Heart right ventricle (tissue), 16 donors: Measurements from ENCODE around the gene MED26. TPM values are rescaled to one million over a fixed set of nuclear protein-coding genes. Genes with fewer than 3 reads are reported as not detected.

Source experiments
- ATAC-seq, 8 donors: fragments of 200-7000 bp; cut with Tn5 transposase; one replicate each; pipeline ENCODE4 v1.9.1; 2020; ENCODE audit warnings: mild to moderate bottlenecking in 8 of 8, moderate library complexity in 8 of 8, moderate number of reproducible peaks in 1 of 8
- DNase-seq, 2 donors: peaks; one replicate each; pipeline ENCODE4 v3.0.0-alpha.2; 2020
- H3K27ac ChIP-seq, 10 donors: fragments of 200-600 bp; sonication (generic) in 2 of 10; one replicate each; pipeline versions ENCODE4 v1.5.0 to v1.8.0; 2020 to 2022; ENCODE audit warnings: mild to moderate bottlenecking in 3 of 10
- H3K27me3 ChIP-seq, 7 donors: fragments of 200-600 bp; one replicate each; pipeline ENCODE4 v1.8.0; 2021 to 2022; ENCODE audit warnings: mild to moderate bottlenecking in 2 of 7
- H3K36me3 ChIP-seq, 9 donors: fragments of 200-600 bp; sonication (generic) in 1 of 9; one replicate each; pipeline versions ENCODE4 v1.5.0 to v1.8.0; 2020 to 2022; ENCODE audit warnings: mild to moderate bottlenecking in 2 of 9
- H3K4me1 ChIP-seq, 9 donors: fragments of 200-600 bp; sonication (generic) in 1 of 9; one replicate each; pipeline versions ENCODE4 v1.5.0 to v1.8.0; 2020 to 2022; ENCODE audit warnings: mild to moderate bottlenecking in 4 of 9
- H3K4me3 ChIP-seq, 10 donors: fragments of 200-600 bp; sonication (generic) in 2 of 10; one replicate each; pipeline versions ENCODE4 v1.5.0 to v1.8.0; 2020 to 2022; ENCODE audit warnings: mild to moderate bottlenecking in 7 of 10, moderate library complexity in 2 of 10
- H3K9me3 ChIP-seq, 11 donors: fragments of 200-600 bp in 10 of 11; sonication (generic) in 2 of 11; one replicate each; pipeline versions ENCODE4 v1.5.0 to v1.8.0; 2013 to 2022; ENCODE audit warnings: mild to moderate bottlenecking in 2 of 11, control low read depth in 1 of 11, moderate library complexity in 1 of 11
- WGBS, 2 donors: extraction: QIAGEN DNeasy Blood & Tissue Kit; methylation state at CpG; one replicate each; pipeline ENCODE4 v1.1.7; 2013; ENCODE audit warnings: inconsistent platforms in 1 of 2; 5-methylcytosine and 5-hydroxymethylcytosine counted together
- intact Hi-C, 10 donors: fragments of 100-400 bp; cut with DNase I; formaldehyde crosslinking; loops; one replicate each; pipeline versions ENCODE4 v1.11.1 to v1.14.2; 2022
- polyA plus RNA-seq, 2 donors: library from polyadenylated mRNA; stranded (reverse); fragments of 200-250 nt; gene quantifications; one replicate each; pipeline ENCODE4 v1.2.3, GENCODE V29; 2013
- total RNA-seq, 10 donors: library from RNA; stranded (reverse); fragmentation: NEBNext Ultra II Directional in 3 of 10; extraction: Animal tissue kit (Norgen Biotek cat#: 25700) in 3 of 10; gene quantifications; one replicate each; pipeline versions ENCODE4 v1.2.1 to v1.2.4, GENCODE V29; 2021 to 2023
- TF ChIP-seq, protein P1 (sequence below), 9 donors: fragments of 200-600 bp; sonication (generic) in 2 of 9; IDR thresholded peaks; one replicate each; pipeline versions ENCODE4 v1.5.0 to v1.8.0; 2021 to 2022; ENCODE audit warnings: antibody characterized with exemption in 9 of 9, mild to moderate bottlenecking in 5 of 9, moderate library complexity in 1 of 9
- donor health status: Arrhythmogenic right ventricular cardiomyopathy.
- donor health status: ischemic (EF 13 %, LVEDD 7.1; RV severe dilation, severe dysfunction).
- donor health status: healthy with polysubstance abuse.
- donor health status: DM: no; HTN: yes; CAD: no.
- donor health status: DM: no; HTN: no; CAD: no.
- donor health status: ischemic (EF 25% LVEDD 6.9; RV normal size, moderate dysfunction).
- donor health status: ischemic (EF 25% LVEDD 5.7; RV mildly dilated, moderate dysfunction).
- donor health status: healthy.
- donor health status: DM: yes; HTN: yes; CAD: no.
- donor health status: Ischemic cardiomyopathy.
- donor health status: ischemic (EF 35%, LVEDD 5.7; RV mildly dilated, moderate dysfunction).
- donor health status: nonischemic (EF 11% LVEDD 7.7; RV severe dilation, severe dysfunction).
- donor health status: DM: yes; HTN: yes; CAD: no.
- donor health status: PGD.
- donor health status: ischemic (EF 29% LVEDD 5.4; RV normal size, mild dysfunction).
- donor health status: nonischemic (EF 23%, LVEDD 6.1; RV moderate dilation, normal function).

The MED26 gene
- total and polyA plus RNA-seq, 12 donors = 3.3 to 6.9 (median 4.6) TPM

DNA sequence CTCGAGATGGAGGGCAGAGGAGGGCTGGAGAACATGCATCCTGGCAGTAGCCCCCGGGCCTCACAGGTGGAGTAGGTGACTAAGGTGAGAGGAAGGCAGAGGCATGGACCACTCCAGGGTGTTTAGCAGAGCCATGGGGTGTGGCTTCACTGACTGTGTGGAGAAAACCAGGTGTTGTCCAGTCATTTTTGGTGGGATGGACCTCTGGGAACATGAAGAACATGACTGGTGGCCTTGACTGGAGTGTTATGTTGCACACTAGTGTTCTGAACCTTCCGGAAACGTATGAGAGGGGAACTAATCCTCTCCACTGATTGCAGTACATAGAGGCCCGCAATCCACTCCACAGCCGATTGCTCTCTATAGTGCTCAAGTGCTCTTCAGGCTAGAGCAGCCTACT is 16.9 kb downstream of the MED26 start:
- WGBS, 2 donors = 92 to 93% methylated on average over 6 of the region's 6 CpGs
- ATAC-seq (no peak), DNase-seq (no peak)
- Histone ChIP-seq H3K27ac (peak overlapping the region in 7 of 10 donors; percentile 0 to 74 (median 63)), H3K36me3 (no peaks in the 10 kb centered on the region), H3K27me3 (no peaks in the 10 kb centered on the region), H3K4me3 (no peak overlapping the region), H3K4me1 (peaks cover 14 to 90% (median 70%) of the 10 kb centered on the region in 9 donors), H3K9me3 (no peaks in the 10 kb centered on the region)
- intact Hi-C loops = no loop called here
- TF ChIP-seq, protein P1, sequence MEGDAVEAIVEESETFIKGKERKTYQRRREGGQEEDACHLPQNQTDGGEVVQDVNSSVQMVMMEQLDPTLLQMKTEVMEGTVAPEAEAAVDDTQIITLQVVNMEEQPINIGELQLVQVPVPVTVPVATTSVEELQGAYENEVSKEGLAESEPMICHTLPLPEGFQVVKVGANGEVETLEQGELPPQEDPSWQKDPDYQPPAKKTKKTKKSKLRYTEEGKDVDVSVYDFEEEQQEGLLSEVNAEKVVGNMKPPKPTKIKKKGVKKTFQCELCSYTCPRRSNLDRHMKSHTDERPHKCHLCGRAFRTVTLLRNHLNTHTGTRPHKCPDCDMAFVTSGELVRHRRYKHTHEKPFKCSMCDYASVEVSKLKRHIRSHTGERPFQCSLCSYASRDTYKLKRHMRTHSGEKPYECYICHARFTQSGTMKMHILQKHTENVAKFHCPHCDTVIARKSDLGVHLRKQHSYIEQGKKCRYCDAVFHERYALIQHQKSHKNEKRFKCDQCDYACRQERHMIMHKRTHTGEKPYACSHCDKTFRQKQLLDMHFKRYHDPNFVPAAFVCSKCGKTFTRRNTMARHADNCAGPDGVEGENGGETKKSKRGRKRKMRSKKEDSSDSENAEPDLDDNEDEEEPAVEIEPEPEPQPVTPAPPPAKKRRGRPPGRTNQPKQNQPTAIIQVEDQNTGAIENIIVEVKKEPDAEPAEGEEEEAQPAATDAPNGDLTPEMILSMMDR (IDR thresholded peaks at IDR 0.05) = no peak

DNA sequence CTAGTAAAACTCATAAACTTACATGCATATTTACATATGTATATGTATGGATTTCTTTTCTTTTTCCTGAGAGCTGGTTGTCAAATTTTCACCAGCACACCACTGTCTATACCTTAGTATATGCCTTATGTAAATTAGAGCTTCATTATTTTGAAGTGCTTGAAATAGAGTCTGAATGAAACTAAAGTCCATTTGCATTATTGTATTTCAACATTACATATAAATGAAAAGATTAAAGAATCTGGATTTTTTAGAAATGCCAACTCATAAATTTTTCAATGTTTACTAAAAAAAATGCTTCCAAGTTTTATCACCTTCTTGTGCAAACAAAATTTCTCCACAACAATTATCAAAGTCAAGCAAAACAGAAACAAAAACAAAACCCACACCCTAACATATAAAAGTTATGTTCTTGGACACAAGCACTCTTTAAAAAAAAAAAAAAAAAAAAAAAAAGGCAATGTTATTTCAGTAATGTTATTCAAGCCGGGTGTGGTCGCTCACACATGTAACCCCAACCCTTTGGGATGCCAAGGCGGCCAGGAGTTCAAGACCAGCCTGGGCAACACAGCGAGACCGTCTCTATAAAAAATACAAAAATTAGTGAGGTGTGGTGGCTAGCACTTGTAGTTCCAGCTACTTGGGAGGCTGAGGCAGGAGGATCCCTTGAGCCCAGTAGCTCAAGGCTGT is 18.3 kb downstream of the MED26 start:
- DNase-seq (no peak), ATAC-seq (no peak)
- 79 to 90% methylated on average over 5 of the region's 5 CpGs for WGBS, 2 donors
- no peaks in the 10 kb centered on the region for H3K9me3 ChIP-seq
- H3K4me1 ChIP-seq = peaks cover 19 to 91% (median 76%) of the 10 kb centered on the region in 9 donors
- H3K4me3 ChIP-seq = no peak overlapping the region
- TF ChIP-seq, protein P1 (IDR thresholded peaks at IDR 0.05) = no peak
- no peaks in the 10 kb centered on the region for H3K36me3 ChIP-seq
- intact Hi-C loops = no loop called here
- H3K27ac ChIP-seq = no peak overlapping the region
- H3K27me3 ChIP-seq = no peaks in the 10 kb centered on the region

GRCh38 chr19:16608290-16608739 is 19.7 kb downstream of the MED26 start:
- TF ChIP-seq, protein P1 (IDR thresholded peaks at IDR 0.05) = no peak
- ATAC-seq (peak in 5 of 8 donors; percentile 28 to 81 (median 44)), DNase-seq (no peak)
- 75 to 92% methylated on average over 1 of the region's 1 CpG for WGBS, 2 donors
- H3K4me1 ChIP-seq = peaks cover 22 to 87% (median 81%) of the 10 kb centered on the region in 9 donors
- H3K36me3 ChIP-seq = no peaks in the 10 kb centered on the region
- H3K27ac ChIP-seq = peak overlapping the region in 7 of 10 donors; percentile 38 to 59 (median 50)
- no peaks in the 10 kb centered on the region for H3K27me3 ChIP-seq
- no peak overlapping the region for H3K4me3 ChIP-seq
- H3K9me3 ChIP-seq = no peaks in the 10 kb centered on the region
- intact Hi-C loops = no loop called here

DNA sequence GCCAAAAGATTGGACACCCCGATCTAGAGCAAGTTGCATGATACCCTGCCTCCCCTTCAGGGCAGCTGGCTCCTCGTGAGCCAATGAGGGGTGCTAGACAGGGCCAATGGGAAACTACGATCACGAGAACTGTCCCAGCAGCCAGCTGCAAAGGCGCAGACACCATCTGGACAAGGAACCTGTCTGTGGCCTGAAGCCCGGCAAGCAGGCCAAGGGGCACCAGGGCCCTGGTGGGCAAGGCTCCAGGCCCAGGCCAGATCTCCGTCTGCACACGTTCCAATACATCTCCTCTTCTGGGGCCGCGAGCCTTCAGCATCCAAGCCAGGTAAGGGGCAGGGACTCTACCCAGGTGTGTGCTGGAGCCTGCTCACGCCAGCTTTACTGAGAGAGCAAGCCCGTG is 20.2 kb downstream of the MED26 start:
- no peaks in the 10 kb centered on the region for H3K9me3 ChIP-seq
- no peak overlapping the region for H3K4me3 ChIP-seq
- no peaks in the 10 kb centered on the region for H3K36me3 ChIP-seq
- TF ChIP-seq, protein P1 (IDR thresholded peaks at IDR 0.05) = no peak
- ATAC-seq (peak in 6 of 8 donors; percentile 6 to 32 (median 20)), DNase-seq (no peak)
- peak overlapping the region in 8 of 10 donors; percentile 38 to 59 (median 50) for H3K27ac ChIP-seq
- intact Hi-C loops = no loop called here
- peaks cover 22 to 87% (median 76%) of the 10 kb centered on the region in 9 donors for H3K4me1 ChIP-seq
- H3K27me3 ChIP-seq = no peaks in the 10 kb centered on the region
- 71 to 78% methylated on average over 12 of the region's 12 CpGs for WGBS, 2 donors
